ENCODE measurements around the gene TRIM56. TPM values are rescaled to one million over a fixed set of nuclear protein-coding genes. Genes with fewer than 3 reads are reported as not detected.

TRIM56 gene
- total RNA-seq, 4 donors from 2014 or later = 12.1 to 19.6 (median 13.6) TPM

- no peak for DNase-seq
- Histone ChIP-seq H3K4me3 (no peak overlapping the region), H3K4me1 (peaks cover 4 to 29% (median 7%) of the 10 kb centered on the region in 3 donors), H3K36me3 (no peaks in the 10 kb centered on the region), H3K27me3 (no peaks in the 10 kb centered on the region), H3K27ac (peak overlapping the region in 1 of 4 donors; percentile 6), H3K9me3 (no peaks in the 10 kb centered on the region)
- no peak for TF ChIP-seq CTCF (IDR thresholded peaks at IDR 0.05)
- no peak for TF ChIP-seq POLR2A (IDR thresholded peaks at IDR 0.05)
- intact Hi-C loops (cut with DNase I) = no loop called here
- WGBS, 2 donors = 36 to 52% methylated on average over 3 to 5 of the region's 8 CpGs
Observed at GRCh38 chr7:101114492-101114891, 29.2 kb downstream of the TRIM56 start.

- Histone ChIP-seq H3K27me3 (no peaks in the 10 kb centered on the region), H3K27ac (no peak overlapping the region), H3K4me1 (peaks cover 0 to 26% (median 4%) of the 10 kb centered on the region in 3 donors), H3K9me3 (no peaks in the 10 kb centered on the region), H3K36me3 (no peaks in the 10 kb centered on the region), H3K4me3 (no peak overlapping the region)
- WGBS, 2 donors = 50 to 96% methylated on average over 1 to 3 of the region's 3 CpGs
- intact Hi-C loops (cut with DNase I) = no loop called here
- TF ChIP-seq CTCF (IDR thresholded peaks at IDR 0.05) (no peak), POLR2A (IDR thresholded peaks at IDR 0.05) (no peak)
- DNase-seq = no peak
Observed at GRCh38 chr7:101115215-101115614, 29.9 kb downstream of the TRIM56 start.

GRCh38 chr7:101116898-101117297 is 31.6 kb downstream of the TRIM56 start:
- H3K27ac ChIP-seq = peak overlapping the region in 3 of 4 donors; percentile 26 to 56 (median 38)
- TF ChIP-seq POLR2A (IDR thresholded peaks at IDR 0.05) (no peak), CTCF (IDR thresholded peaks at IDR 0.05) (no peak)
- H3K27me3 ChIP-seq = no peaks in the 10 kb centered on the region
- no peak for DNase-seq
- 65 to 87% methylated on average over 8 to 10 of the region's 10 CpGs for WGBS, 2 donors
- no peak overlapping the region for H3K4me3 ChIP-seq
- no peaks in the 10 kb centered on the region for H3K36me3 ChIP-seq
- H3K4me1 ChIP-seq = peaks cover 1 to 26% (median 4%) of the 10 kb centered on the region in 3 donors
- H3K9me3 ChIP-seq = no peaks in the 10 kb centered on the region
- intact Hi-C loops (cut with DNase I) = no loop called here

- Histone ChIP-seq H3K9me3 (no peaks in the 10 kb centered on the region), H3K27ac (peak overlapping the region in 1 of 4 donors; percentile 21), H3K27me3 (no peaks in the 10 kb centered on the region), H3K4me1 (peaks cover 6 to 40% (median 15%) of the 10 kb centered on the region in 3 donors), H3K36me3 (no peaks in the 10 kb centered on the region), H3K4me3 (no peak overlapping the region)
- TF ChIP-seq POLR2A (IDR thresholded peaks at IDR 0.05) = no peak
- no peak for TF ChIP-seq CTCF (IDR thresholded peaks at IDR 0.05)
- intact Hi-C loops (cut with DNase I) = no loop called here
- no peak for DNase-seq
- WGBS, 2 donors = 70 to 84% methylated on average over 2 to 3 of the region's 3 CpGs
Observed at GRCh38 chr7:101118856-101119255, 33.6 kb downstream of the TRIM56 start.

GRCh38 chr7:101119876-101120275 is 34.6 kb downstream of the TRIM56 start:
- no peaks in the 10 kb centered on the region for H3K9me3 ChIP-seq
- 57 to 62% methylated on average over 9 to 10 of the region's 10 CpGs for WGBS, 2 donors
- no peak for TF ChIP-seq CTCF (IDR thresholded peaks at IDR 0.05)
- TF ChIP-seq POLR2A (IDR thresholded peaks at IDR 0.05) = no peak
- peak overlapping the region in 2 of 4 donors; percentile 3 to 4 for H3K27ac ChIP-seq
- intact Hi-C loops (cut with DNase I) = no loop called here
- H3K36me3 ChIP-seq = no peaks in the 10 kb centered on the region
- DNase-seq = no peak
- no peak overlapping the region for H3K4me3 ChIP-seq
- H3K4me1 ChIP-seq = peaks cover 6 to 50% (median 24%) of the 10 kb centered on the region in 3 donors
- H3K27me3 ChIP-seq = no peaks in the 10 kb centered on the region
